Cerebellar nuclear complex (tissue), 1 donor: ENCODE results near the gene AFF3.
"Not testable (repeated sequence)": the region's sequence is repeated elsewhere in the genome, so short reads cannot be mapped to it uniquely, and the experiment has no call there.

Source experiments
- DNase-seq, 2 experiments: peaks; one replicate each; lab custom pipeline; 2025; lab: John Stamatoyannopoulos, UW

The AFF3 gene

GRCh38 chr2:99550368-99550767 lies 592.0 kb downstream of the AFF3 start:
- DNase-seq, result no peak

GRCh38 chr2:99545604-99546003 lies 596.8 kb downstream of the AFF3 start:
- DNase-seq, result no peak

- DNase-seq, result no peak
Measured at GRCh38 chr2:99545066-99545465, 597.3 kb downstream of the AFF3 start.

DNA sequence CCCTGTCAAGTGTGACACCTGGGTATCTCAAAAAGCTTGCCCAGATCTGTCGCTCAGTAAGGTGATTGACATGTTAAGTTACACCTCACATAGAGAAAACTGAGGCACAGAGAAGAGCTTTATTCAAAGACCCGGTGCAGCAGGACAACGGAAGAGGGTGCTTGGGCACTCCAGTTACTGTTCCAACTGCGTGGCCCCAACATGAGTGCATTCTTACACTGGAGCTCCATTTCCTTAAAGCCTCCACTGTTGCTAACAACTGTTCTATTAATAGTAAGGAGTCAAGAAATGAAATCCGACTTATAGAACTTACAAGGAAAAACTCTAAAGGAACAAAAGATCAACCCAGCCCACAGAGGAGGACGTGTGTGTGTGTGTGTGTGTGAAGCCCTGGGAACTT lies 597.8 kb downstream of the AFF3 start:
- DNase-seq, result no peak

- DNase-seq, result no peak
Measured at GRCh38 chr2:99543247-99543646, 599.1 kb downstream of the AFF3 start.

DNA sequence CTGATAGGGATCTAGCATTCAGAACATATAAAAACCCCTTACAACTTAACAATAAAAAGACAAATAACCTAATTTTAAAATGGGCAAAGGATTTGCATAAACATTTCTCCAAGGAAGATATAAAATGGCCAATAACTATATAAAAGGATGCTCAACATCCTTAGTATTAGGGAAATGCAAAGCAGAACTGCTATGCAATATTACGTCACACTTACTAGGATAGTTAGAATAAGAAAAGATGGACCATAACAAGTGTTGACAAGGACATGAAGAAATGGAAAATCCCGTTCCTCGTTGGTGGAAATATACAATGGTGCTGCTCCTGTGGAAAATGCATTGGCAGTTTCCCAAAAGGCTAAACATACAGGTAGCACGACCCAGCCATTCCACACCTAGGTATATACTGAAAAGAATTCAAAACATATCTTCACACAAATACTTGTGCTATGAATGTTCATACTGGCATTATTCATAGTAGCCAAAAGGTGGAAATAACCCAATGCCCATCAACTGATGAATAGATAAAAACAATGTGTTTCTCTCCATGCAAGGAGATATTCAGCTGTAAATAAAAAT lies 604.4 kb downstream of the AFF3 start:
- no peak for DNase-seq

DNA sequence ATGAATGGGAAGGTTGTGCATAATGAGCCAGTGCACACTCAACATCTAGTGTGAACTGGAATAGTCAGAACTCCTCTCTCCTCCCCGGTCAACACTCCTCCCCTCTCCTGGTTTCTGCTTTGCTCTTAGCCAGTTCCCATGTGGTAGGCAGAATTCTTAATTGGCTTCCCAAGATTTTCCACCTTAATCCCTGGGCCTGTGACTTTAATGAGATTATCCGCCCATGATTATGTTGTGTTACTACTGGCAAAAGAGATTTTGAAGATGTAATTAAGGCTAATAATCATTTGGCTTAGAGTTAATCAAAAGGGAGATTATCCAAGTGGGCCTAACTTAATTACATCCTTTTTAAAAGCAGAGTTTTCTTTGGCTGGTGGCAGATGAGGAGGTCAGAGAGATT lies 618.3 kb downstream of the AFF3 start:
- no peak for DNase-seq

DNA sequence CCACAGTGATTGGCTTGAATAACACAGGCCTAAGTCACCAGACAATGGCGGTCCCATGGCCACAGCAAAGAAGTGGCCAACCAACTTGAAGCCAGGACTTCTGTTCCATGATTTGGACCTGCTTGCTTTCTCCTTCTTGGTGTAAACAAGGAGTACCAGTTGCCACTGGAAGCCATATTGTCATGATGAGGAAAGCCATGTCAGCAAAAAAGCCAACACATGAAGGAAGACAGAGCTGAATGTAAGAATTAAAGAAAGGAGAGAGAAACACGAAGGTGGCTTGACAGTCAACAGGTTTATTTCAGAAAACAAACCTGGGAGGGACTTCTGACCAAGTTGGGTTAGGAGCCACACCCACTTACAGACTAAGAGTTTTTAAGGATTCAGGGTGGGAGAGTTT lies 620.2 kb downstream of the AFF3 start:
- no peak for DNase-seq

GRCh38 chr2:99520813-99521212 lies 621.6 kb downstream of the AFF3 start:
- no peak for DNase-seq

DNA sequence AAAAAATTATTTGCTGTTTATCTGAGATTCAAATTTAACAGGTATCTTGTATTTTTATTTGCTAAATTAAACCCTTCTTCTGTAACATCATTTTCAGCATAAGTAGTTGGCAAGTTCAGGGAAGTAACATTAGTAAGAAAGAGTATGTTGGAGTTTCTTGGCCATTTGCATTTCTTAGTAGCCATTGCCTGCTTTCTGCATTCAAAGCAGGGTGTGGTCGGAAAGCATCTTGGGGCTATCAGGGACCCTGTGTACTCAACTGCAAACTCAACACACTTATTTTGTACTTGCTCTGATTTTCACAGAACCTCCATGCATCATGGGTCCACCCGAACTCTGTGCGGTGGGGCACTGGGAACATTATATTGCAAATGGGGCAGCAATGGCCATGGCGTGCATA lies 622.2 kb downstream of the AFF3 start:
- no peak for DNase-seq

DNA sequence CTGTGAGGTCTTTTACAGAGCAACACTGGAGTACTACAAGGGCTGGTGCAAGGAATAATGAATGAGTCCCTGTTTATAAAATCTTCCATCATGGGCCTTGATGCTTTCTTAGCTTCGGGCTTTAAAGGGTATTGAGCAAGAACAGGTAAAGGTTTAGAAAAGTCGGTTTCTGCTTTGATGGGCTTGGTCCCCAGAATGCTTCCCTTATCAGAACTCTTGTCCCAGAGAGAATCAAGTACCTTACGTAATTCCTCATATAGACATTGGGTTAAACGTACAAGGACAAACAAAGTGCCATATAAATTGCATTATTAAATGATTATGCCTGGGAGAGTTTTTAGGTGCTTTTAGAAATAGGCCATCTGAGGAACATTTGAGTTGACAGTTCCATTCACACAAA lies 628.0 kb downstream of the AFF3 start:
- DNase-seq, result no peak

GRCh38 chr2:99512181-99512591 lies 630.2 kb downstream of the AFF3 start:
- peak; percentile 80 to 91 for DNase-seq

- no peak for DNase-seq
Measured at GRCh38 chr2:99509387-99509786, 633.0 kb downstream of the AFF3 start.

DNA sequence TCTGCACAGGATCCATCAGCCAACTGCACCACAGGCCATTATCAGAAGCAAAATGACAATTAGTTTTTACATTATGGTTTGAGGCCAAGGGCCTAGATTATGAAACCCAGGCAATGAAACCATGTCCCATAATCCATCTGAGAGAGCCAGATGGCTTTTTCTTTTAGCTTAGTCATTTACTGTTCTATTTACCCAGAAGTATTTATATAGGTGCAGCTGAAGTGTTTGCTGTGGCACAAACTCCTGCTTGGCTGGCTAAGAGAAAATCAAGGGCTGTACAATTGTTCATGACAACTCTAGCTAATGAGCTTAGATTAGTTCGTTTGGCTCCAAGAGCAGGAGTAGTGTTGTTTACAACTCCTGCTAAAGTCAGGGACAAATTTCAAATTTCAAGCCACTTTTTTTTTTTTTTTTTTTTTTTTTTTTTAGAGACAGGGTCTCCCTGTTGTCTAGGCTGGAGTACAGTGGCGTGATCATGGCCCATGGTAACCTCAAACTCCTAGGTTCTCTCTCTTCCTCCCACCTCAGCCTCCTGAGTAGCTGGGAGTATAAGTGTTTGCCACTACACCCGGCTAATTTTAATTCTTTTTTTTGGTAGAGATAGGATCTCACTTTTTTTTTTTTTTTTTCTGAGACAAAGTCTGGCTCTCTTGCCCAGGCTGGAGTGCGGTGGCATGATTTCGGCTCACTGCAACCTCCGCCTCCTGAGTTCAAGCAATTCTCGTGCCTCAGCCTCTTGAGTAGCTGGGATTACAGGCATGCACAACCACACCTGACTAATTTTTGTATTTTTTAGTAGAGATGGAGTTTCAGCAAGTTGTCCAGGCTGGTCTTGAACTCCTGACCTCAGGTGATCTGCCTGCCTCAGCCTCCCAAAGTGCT lies 634.2 kb downstream of the AFF3 start:
- no peak for DNase-seq

DNA sequence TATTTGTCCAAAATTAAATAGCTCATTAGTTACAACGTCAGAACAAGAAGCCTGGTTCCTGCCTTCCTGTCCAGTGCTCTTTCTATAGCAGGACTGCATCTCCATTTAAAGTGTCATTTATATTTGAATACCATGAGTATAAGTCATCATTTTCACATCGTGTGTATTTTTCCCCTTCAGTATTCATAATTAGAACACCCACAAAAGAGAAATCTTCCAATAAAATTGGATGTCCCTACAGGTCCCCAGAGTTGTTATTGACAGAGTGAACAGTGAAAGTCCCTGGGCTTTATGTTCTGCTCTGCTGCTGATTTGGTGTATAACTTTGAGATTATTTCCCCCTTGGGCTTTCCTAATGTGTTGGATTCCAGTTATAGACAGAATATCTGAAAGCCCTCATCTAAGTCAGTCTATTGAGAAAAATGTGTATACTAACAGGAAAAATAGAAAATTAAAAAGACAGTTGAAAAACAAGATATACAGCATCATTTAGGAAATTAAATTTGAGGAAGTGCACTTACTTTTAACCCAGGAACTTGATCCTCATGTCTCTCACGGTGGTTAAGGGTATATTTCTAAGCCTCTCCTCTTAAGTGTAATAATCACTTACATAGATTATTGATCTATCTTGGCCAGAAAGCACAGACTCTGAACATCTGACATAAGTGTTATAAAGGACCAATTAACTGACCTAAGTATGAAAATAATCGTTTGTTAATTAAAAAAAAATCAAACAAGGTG lies 637.4 kb downstream of the AFF3 start:
- DNase-seq, result no peak

GRCh38 chr2:99503662-99504416 lies 638.6 kb downstream of the AFF3 start:
- DNase-seq, result not testable (repeated sequence)

DNA sequence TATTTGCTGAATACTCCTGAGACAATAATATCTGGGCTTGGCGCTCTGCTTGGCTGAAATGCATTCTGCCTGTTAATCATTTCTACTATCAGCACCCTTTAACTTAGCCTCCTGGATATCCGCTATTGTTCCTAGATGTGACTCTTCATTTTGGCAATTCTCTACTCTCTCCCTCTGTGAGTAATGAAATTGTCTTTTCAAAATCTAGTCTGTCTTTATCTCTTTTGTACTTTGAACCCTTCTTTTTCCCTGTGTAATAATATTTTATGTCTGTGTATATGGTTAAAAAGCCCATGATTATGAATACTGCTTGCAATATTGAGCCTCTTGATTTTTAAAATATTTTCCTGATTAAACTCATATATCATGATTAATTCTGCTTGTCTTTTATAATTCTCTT lies 646.4 kb downstream of the AFF3 start:
- no peak for DNase-seq
